AG09309 (cell line): ENCODE measurements around the gene ATL3.

Experiments used
- DNase-seq: peaks from one replicate; pipeline ENCODE4 v3.0.0-alpha.2; 2010; ENCODE audit warnings: low read depth
- H3K4me3 ChIP-seq: 2 replicates; pipeline ENCODE4 v1.5.1; 2011; ENCODE audit warnings: mild to moderate bottlenecking, low read depth, low read length, moderate library complexity; ENCODE audit not compliant: control insufficient read depth
- TF ChIP-seq, protein P1 (sequence below): IDR thresholded peaks from 2 replicates; pipeline ENCODE4 v1.5.1; 2011; ENCODE audit warnings: mild to moderate bottlenecking, low read depth, low read length, inconsistent platforms; ENCODE audit not compliant: insufficient read depth, control insufficient read depth; ENCODE audit errors: missing control alignments

ATL3 gene

DNA sequence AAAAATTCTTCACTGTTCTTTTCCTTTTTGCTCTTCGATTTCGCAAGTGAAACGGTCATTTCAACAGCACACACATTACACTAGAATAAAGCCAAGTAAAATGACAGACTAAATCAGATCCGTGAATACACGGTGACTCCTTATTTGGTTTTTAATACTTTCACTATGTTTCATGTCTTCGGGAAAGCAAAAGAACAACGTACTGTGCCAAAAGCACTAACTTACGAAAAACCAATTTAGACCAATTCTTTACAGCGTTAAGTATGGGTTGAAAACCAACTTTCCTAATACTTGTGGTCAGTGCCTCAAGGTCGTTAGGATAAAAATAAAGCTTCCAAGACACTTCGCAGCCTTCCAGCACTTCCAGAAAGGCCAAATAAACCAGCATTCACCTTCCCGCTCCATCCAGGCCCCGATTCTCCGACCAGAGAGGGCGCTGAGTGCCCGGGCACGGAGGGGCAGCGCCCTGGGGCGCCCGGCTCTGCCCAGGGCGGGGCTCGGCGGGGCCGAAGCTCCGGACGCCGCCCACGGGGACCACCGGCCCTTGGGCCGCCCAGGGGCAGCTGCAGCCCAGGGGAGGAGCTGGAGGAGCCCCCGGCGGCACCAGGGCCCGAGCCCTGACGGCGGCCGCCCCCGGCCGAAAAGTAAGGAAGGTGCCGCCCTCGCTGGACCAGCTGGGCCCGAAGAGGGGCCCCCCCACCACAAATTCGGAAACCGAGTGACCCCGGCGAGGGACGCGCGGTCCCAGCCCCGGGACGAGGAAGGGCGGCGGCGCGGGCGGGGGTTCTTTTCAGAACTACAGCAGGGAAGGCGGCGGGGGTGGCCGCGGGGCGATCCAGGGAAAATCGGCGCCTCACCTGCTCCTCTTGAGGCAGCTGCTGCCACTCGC is 499 bp downstream of the ATL3 start:
- H3K4me3 ChIP-seq: peak overlapping the region; percentile 76
- no peak for DNase-seq

DNA sequence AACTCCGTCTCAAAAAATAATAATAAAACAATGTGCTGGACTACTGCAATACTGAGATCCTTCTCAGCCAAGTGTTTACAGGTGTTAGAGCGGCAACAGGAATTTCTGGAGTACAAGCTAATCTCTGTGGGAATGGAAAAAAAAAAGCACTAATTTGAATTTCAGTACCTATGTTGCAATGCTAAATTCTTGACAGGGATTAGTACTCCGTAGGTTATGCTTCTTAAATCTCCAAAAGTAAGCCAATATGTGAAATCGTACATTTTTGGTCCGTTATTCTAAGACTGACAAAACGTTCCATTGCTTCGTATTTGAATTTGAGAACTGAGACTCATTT is 1.1 kb downstream of the ATL3 start:
- DNase-seq: no peak
- peak overlapping the region; percentile 76 for H3K4me3 ChIP-seq
- TF ChIP-seq, protein P1, sequence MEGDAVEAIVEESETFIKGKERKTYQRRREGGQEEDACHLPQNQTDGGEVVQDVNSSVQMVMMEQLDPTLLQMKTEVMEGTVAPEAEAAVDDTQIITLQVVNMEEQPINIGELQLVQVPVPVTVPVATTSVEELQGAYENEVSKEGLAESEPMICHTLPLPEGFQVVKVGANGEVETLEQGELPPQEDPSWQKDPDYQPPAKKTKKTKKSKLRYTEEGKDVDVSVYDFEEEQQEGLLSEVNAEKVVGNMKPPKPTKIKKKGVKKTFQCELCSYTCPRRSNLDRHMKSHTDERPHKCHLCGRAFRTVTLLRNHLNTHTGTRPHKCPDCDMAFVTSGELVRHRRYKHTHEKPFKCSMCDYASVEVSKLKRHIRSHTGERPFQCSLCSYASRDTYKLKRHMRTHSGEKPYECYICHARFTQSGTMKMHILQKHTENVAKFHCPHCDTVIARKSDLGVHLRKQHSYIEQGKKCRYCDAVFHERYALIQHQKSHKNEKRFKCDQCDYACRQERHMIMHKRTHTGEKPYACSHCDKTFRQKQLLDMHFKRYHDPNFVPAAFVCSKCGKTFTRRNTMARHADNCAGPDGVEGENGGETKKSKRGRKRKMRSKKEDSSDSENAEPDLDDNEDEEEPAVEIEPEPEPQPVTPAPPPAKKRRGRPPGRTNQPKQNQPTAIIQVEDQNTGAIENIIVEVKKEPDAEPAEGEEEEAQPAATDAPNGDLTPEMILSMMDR: no peak

More for the DNA sequence above, 499 bp downstream of the ATL3 start:
- TF ChIP-seq, protein P1: peak; percentile 44

DNA sequence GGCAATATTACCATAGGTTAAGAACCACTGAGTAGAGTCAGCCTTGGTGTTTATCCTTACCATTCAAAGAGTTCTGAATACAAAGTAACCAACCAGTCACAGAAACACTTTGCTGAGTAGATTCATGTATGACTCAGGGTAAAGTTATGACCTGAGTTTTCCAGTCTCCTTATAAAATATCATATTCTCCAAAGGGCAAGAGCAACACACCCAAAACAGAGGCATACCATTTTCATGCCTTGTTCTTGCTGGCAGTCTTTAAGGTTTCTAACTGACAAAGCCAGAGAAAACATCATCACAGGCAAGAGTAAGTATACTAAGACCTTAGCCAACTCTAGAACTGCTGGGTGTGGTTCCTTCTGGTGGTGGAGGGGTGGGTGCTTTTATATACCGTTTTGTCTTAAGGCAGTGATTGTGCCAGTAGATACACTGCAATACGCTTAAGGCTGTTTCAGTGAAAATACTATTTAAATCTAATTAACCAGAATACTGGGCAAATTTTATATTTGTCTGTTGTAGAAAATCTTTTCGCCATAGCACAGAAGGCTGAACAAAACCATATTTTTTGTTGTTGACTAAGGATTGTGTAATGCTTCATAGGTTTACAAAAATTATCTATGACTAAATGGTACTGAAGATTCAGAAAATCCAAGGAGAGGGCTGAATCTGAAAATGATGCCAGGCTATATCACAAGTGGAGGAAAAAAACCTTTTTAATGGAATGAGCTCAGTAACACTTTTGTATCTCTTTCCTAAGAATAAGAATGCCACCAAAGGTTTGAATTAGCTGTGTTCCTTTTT is 3.0 kb downstream of the ATL3 start:
- TF ChIP-seq, protein P1: no peak
- peak; percentile 87 for DNase-seq
- no peak overlapping the region for H3K4me3 ChIP-seq

DNA sequence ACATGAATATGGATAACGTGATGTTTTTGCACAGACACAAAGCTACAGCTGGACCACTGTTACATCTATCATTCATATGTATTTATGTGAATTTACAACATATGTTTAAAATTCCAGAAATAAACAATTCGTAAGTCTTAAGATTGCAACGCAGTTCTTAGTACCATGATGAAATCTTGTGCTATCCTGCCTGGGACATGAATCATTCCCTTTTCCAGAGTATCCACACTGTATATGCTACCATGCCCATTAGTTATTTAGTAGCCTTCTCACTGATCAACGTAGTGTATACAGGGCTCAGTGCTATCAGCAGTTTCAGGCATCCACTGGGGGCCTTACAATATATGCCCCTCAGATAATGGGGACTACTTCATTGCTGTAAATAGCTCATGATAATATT is 4.3 kb downstream of the ATL3 start:
- no peak for DNase-seq
- no peak overlapping the region for H3K4me3 ChIP-seq
- TF ChIP-seq, protein P1: no peak

DNA sequence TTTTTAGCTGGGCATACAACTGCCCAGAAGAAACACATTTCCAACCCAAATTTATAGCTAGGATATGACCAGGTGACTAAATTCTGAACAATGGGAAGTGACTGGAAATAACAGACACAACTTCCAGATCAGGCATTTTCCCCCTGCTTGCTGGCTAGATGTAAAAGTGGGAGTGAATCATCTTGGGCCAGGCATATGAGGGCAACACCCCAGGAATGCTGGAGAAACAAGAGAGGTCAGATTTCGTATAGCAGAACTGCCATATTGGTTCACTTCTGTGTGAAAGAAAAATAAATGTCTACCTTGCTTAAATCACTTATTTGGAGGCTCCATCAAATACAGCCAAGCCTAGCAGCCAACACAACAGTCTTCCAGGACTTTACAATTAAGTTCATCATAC is 7.4 kb downstream of the ATL3 start:
- H3K4me3 ChIP-seq: no peak overlapping the region
- TF ChIP-seq, protein P1: no peak
- DNase-seq: no peak

DNA sequence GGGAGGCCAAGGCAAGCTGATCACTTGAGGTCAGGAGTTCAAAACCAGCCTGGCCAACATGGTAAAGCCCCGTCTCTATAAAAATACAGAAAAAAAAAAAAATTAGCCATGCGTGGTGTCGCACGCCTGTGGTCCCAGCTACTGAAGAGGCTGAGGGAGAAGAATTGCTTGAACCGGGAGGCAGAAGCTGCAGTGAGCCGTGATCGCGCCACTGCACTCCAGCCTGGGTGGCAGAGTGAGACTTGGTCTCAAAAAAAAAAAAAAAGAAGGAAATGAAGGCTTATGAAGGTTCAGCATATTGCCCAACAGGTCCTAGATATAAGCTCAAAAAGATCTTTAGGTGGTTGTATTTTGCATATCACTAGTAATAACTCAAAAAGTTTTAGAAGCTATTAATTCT is 10.2 kb downstream of the ATL3 start:
- TF ChIP-seq, protein P1: no peak
- no peak overlapping the region for H3K4me3 ChIP-seq
- DNase-seq: no peak
